Stimulated activated CD8-positive, alpha-beta memory T cell treated with anti-CD3 and anti-CD28 coated beads, Interleukin-4, amount 100 ng/mL, for 48 hours (primary cell): ENCODE data around the gene RUFY2.
"Not testable (repeated sequence)": the region's sequence is repeated elsewhere in the genome, so short reads cannot be mapped to it uniquely, and the experiment has no call there.

ENCODE experiments used
- DNase-seq: peaks from one replicate; pipeline ENCODE4 v3.0.0-alpha.2; 2020

Gene RUFY2, protein sequence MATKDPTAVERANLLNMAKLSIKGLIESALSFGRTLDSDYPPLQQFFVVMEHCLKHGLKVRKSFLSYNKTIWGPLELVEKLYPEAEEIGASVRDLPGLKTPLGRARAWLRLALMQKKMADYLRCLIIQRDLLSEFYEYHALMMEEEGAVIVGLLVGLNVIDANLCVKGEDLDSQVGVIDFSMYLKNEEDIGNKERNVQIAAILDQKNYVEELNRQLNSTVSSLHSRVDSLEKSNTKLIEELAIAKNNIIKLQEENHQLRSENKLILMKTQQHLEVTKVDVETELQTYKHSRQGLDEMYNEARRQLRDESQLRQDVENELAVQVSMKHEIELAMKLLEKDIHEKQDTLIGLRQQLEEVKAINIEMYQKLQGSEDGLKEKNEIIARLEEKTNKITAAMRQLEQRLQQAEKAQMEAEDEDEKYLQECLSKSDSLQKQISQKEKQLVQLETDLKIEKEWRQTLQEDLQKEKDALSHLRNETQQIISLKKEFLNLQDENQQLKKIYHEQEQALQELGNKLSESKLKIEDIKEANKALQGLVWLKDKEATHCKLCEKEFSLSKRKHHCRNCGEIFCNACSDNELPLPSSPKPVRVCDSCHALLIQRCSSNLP

GRCh38 chr10:68406815-68407548 is at the start of gene RUFY2:
Gene RUFY2, minus strand, starts transcription at chr10:68407277. Its CDS starts 88 bp downstream, at chr10:68407189.
- peak; percentile 83 for DNase-seq

- DNase-seq, result not testable (repeated sequence)
Observed at GRCh38 chr10:68449698-68450097, 42.6 kb upstream of the RUFY2 start.

DNA sequence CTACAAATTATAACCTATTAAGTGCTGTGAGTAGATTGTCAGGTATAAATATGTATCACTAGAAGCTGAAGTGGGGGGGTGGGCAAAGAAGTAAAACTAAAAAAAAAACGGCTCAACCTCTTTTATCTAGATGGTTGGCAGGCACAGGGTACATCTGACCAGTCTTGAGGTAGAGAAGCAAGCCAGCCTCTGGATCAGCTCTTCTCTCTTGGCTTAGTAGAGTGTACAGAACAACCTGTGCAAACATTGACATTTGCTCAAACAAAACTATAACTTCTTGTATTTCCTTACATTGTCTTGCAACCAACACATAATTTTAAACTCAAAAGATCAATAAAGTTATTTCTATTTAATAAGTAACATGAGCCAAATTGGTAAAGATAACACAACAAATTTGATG is 39.1 kb upstream of the RUFY2 start:
- DNase-seq, result no peak

- no peak for DNase-seq
Observed at GRCh38 chr10:68442971-68443370, 35.9 kb upstream of the RUFY2 start.

- DNase-seq, result no peak
Observed at GRCh38 chr10:68440898-68441297, 33.8 kb upstream of the RUFY2 start.

- DNase-seq, result no peak
Observed at GRCh38 chr10:68435803-68436202, 28.7 kb upstream of the RUFY2 start.

DNA sequence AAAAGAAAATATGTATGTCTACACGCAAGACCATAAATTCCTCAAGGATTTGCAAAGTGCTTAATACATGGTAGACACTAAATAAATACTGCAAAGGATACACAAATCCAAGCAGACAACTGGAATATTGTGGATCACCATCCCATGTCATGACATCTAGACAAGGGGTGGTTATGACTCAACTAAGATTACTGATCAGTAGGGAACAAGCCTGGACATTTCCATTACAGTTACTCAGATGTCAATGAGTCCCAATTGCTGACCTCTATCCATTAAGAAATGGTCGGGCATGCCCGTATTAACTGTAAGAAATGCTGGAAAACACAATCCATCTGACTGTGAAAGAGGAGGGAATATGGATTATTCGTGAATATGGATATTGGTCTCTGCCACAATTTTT is 27.6 kb upstream of the RUFY2 start:
- no peak for DNase-seq

- no peak for DNase-seq
Observed at GRCh38 chr10:68428396-68429104, 21.5 kb upstream of the RUFY2 start.

DNA sequence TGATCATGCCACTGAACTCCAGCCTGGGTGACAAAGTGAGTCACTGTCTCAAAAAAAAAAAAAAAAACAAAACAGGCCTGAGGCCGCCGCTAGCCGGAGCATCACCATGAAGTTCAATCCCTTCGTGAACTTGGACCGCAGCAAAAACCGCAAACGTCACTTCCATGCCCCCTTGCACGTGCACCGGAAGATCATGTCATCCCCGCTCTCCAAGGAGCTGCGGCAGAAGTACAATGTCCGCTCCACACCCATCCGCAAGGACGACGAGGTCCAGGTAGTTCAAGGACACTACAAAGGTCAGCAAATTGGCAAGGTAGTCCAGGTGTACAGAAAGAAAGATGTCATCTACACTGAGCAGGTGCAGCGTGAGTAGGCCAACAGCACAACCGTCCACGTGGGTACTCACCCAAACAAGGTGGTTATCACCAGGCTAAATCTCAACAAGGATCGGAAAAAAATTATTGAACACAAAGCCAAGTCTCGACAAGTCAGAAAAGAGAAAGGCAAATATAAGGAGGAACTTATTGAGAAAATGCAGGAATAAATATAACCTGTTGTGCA is 17.5 kb upstream of the RUFY2 start:
- no peak for DNase-seq

DNA sequence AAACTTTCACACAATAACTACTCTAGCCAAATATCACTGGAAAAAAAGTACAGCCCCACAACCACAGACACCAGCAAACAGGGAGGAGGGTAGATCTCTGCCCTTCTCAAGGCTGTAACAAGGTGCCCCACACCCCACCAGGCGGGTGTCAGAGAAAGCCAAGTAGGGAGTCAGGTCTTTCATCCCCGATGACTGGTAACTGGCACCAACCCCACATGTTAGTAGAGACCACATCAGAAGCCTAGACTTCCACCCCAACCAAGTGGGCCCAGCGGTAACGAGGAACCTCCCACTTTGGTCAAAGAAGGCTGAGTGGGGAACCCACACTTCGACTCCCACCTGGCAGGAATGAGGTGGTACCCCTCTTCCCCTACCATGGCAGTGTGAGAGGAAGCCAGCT is 16.4 kb upstream of the RUFY2 start:
- DNase-seq, result peak; percentile 60

- no peak for DNase-seq
Observed at GRCh38 chr10:68419376-68419775, 12.3 kb upstream of the RUFY2 start.

GRCh38 chr10:68408898-68409518 is 1.9 kb upstream of the RUFY2 start:
- DNase-seq, result no peak

DNA sequence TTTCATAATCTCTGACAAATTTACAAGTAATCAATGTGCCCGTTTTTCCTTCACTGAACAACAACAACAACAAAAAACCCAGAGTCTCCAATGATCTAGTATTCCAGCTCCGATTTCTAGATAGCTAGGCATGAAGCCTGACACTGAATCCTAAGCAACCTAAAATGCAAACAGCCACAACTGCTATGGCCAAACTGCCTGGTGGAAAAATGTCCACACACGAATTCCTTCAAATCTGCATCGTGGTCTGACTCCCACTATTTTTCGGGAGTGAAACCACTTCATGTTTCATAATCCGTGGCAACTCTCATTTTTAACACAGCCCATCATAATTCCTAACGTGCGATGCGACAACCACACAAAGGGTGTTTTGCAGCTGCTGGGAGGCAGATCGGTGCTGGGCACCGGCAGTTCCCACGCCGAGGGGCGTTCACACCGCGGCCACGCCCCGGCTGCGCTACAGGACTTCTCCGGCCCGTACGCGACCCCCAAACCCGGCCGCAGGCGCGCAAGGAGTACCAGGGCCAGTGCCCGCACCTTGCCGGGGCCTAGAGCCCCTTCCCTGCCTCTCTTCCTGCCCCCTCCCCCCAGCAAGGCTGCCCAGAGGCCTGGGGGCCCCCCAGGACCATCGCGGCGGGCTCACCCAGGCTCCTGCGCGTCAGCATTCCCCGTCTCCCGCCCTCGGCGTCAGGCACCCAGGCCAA is 814 bp downstream of the RUFY2 start:
- peak; percentile 68 for DNase-seq

- no peak for DNase-seq
Observed at GRCh38 chr10:68403701-68404100, 3.4 kb downstream of the RUFY2 start.

GRCh38 chr10:68402276-68402675 is 4.8 kb downstream of the RUFY2 start:
- no peak for DNase-seq

DNA sequence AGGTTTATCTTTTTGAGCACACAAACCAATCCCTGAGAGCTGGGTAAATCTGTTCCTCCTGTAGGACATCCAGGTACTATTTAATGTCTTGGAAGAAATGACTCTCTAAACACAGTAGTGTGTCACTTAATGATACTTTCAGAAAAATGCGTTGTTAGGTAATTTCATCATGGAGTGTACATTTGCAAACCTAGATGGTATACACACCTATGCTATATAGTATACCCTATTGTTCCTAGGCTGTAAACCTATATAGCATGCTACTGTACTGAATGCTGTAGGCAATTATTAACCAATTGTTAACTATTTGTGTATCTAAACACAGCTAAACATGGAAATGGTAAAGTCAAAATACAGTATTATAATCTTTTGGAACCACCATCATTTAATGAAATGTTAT is 10.1 kb downstream of the RUFY2 start:
- no peak for DNase-seq

DNA sequence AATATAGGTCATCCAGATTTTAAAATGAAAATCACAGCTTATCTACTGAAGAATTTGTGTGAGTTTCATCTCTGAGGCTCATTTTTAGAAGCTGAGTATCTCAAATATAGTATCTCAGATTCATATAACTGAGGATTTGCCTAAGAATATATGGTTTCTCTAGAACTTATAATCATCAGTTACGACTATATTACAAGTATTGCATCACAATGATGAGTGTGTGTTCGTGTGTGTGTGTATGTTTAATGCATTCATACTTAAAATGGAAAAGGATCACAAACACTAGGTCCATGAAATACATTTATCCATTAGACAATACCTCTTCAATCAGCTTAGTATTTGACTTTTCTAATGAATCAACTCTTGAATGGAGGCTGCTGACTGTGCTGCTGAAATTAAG is 21.3 kb downstream of the RUFY2 start:
- no peak for DNase-seq

- no peak for DNase-seq
Observed at GRCh38 chr10:68371604-68372003, 35.5 kb downstream of the RUFY2 start.

- no peak for DNase-seq
Observed at GRCh38 chr10:68367121-68367520, 40.0 kb downstream of the RUFY2 start.

DNA sequence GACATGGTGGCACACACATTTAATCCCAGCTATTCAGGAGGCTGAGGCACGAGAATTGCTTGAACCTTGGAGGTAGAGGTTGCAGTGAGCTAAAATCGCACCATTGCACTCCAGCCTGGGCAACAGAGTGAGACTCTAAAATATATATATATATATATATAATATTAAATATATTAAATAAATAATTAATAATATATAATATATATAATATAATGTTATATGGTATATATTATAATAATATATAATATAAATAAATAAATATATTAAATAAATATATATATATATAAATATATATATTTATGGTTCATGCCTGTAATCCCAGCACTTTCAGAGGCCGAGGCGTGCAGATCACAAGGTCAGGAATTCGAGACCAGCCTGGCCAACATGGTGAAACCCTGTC is 40.5 kb downstream of the RUFY2 start:
- no peak for DNase-seq

- DNase-seq, result no peak
Observed at GRCh38 chr10:68365611-68366010, 41.5 kb downstream of the RUFY2 start.
